Hepatocyte (in vitro differentiated cells): ENCODE data around the gene C17orf100. TPM values are rescaled to one million over a fixed set of nuclear protein-coding genes. Genes with fewer than 3 reads are reported as not detected.
"Not testable (repeated sequence)": the region's sequence is repeated elsewhere in the genome, so short reads cannot be mapped to it uniquely, and the experiment has no call there.

Source experiments
- DNase-seq: peaks from one replicate; pipeline ENCODE4 v3.0.0-alpha.2; 2016; ENCODE audit warnings: low spot score
- H2AFZ ChIP-seq: fragments of 200-600 bp; sonication (generic); 2 replicates; pipeline ENCODE4 v1.6.0; 2016; ENCODE audit warnings: antibody characterized with exemption, mild to moderate bottlenecking
- H3K27ac ChIP-seq: fragments of 200-600 bp; sonication (generic); 2 replicates; pipeline ENCODE4 v1.5.1; 2016; ENCODE audit warnings: mild to moderate bottlenecking
- H3K27me3 ChIP-seq: fragments of 200-600 bp; sonication (generic); 2 replicates; pipeline ENCODE4 v1.6.1; 2016
- H3K36me3 ChIP-seq: fragments of 200-600 bp; sonication (generic); replicated peaks from 2 replicates; pipeline ENCODE4 v1.5.1; 2016; ENCODE audit warnings: low read depth; ENCODE audit not compliant: insufficient read depth
- H3K4me1 ChIP-seq: fragments of 200-600 bp; sonication (generic); 2 replicates; pipeline ENCODE4 v1.5.1; 2016; ENCODE audit warnings: mild to moderate bottlenecking, moderate library complexity; ENCODE audit not compliant: insufficient read depth
- H3K4me2 ChIP-seq: fragments of 200-600 bp; sonication (generic); 2 replicates; pipeline ENCODE4 v1.6.0; 2016
- H3K4me3 ChIP-seq: fragments of 200-600 bp; sonication (generic); 2 replicates; pipeline ENCODE4 v1.5.1; 2016; ENCODE audit warnings: mild to moderate bottlenecking
- H3K79me2 ChIP-seq: fragments of 200-600 bp; sonication (generic); 2 replicates; pipeline ENCODE4 v1.6.0; 2017; ENCODE audit warnings: mild to moderate bottlenecking
- H3K9me2 ChIP-seq: fragments of 200-600 bp; sonication (generic); replicated peaks from 2 replicates; pipeline ENCODE4 v1.6.0; 2017; ENCODE audit warnings: mild to moderate bottlenecking; ENCODE audit not compliant: insufficient read depth
- H3K9me3 ChIP-seq: fragments of 200-600 bp; sonication (generic); 2 replicates; pipeline ENCODE4 v1.5.1; 2016; ENCODE audit warnings: low read depth, mild to moderate bottlenecking
- H4K20me1 ChIP-seq: fragments of 200-600 bp; sonication (generic); 2 replicates; pipeline ENCODE4 v1.6.0; 2016; ENCODE audit warnings: mild to moderate bottlenecking; ENCODE audit not compliant: insufficient read depth, poor library complexity, severe bottlenecking
- EZH2 ChIP-seq: fragments of 200-600 bp; sonication (generic); IDR thresholded peaks from 2 replicates; pipeline ENCODE4 v1.6.1; 2016; ENCODE audit warnings: antibody characterized with exemption, mild to moderate bottlenecking, borderline replicate concordance
- EZH2phosphoT487 ChIP-seq: fragments of 200-600 bp; sonication (generic); IDR thresholded peaks from one replicate; pipeline ENCODE4 v1.6.1; 2018; ENCODE audit warnings: antibody characterized with exemption, mild to moderate bottlenecking, low read depth, moderate library complexity; ENCODE audit not compliant: unreplicated experiment, severe bottlenecking
- WGBS: methylation state at CpG from one replicate; pipeline ENCODE4 v1.1.6; 2016; ENCODE audit warnings: low lambda C conversion rate; ENCODE audit errors: missing lambda C conversion rate; 5-methylcytosine and 5-hydroxymethylcytosine counted together
- polyA plus RNA-seq: library from polyadenylated mRNA; unstranded; fragments of >200 nt; fragmentation: Nextera tagmentation; extraction: Ambion mirVana; gene quantifications from 2 replicates; pipeline ENCODE4 v1.2.1, GENCODE V29; 2016
- total RNA-seq: library from RNA; depleted of rRNA; stranded (reverse); fragments of >200 nt; gene quantifications from 2 replicates; pipeline ENCODE4 v1.2.3, GENCODE V29; 2014
- TF ChIP-seq, protein P1 (sequence below): fragments of 200-600 bp; sonication (generic); IDR thresholded peaks from 2 replicates; pipeline ENCODE4 v1.5.1; 2016; ENCODE audit warnings: antibody characterized with exemption, mild to moderate bottlenecking; ENCODE audit not compliant: poor library complexity

The C17orf100 gene
- total and polyA plus RNA-seq, 2 experiments from 2014 or later: 4.5 to 5.5 TPM

DNA sequence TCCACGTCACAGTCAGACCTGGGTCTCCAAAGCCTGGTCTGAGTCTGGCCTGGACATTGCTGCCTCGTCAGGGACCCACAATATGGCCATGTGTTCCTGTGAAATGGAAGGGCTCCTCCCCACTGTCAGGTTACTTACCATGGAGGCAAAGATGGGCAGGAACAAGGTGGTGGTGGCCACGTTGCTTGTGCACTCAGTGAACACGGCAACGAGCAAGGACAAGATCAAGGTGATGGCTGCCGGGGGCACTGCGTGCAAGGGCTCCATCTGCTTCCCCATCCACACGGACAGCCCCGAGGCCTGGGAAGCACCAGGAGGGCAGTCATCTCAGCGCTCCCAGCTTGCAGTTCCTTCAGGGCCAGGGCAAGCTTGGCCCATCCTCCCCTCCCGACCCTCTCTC, 39.1 kb downstream of the C17orf100 start:
- no peak for DNase-seq
- Histone ChIP-seq H3K9me2 (no peaks in the 10 kb centered on the region), H3K27ac (no peak overlapping the region), H3K79me2 (no peaks in the 10 kb centered on the region), H4K20me1 (no peaks in the 10 kb centered on the region), H3K4me2 (no peak overlapping the region), H3K9me3 (no peaks in the 10 kb centered on the region), H3K36me3 (no peaks in the 10 kb centered on the region), H2AFZ (no peak overlapping the region), H3K4me3 (no peak overlapping the region), H3K27me3 (no peaks in the 10 kb centered on the region), H3K4me1 (peaks cover 6% of the 10 kb centered on the region)
- WGBS: 94% methylated on average over 11 of the region's 11 CpGs
- TF ChIP-seq EZH2phosphoT487 (no peak), EZH2 (no peak)
- TF ChIP-seq, protein P1, sequence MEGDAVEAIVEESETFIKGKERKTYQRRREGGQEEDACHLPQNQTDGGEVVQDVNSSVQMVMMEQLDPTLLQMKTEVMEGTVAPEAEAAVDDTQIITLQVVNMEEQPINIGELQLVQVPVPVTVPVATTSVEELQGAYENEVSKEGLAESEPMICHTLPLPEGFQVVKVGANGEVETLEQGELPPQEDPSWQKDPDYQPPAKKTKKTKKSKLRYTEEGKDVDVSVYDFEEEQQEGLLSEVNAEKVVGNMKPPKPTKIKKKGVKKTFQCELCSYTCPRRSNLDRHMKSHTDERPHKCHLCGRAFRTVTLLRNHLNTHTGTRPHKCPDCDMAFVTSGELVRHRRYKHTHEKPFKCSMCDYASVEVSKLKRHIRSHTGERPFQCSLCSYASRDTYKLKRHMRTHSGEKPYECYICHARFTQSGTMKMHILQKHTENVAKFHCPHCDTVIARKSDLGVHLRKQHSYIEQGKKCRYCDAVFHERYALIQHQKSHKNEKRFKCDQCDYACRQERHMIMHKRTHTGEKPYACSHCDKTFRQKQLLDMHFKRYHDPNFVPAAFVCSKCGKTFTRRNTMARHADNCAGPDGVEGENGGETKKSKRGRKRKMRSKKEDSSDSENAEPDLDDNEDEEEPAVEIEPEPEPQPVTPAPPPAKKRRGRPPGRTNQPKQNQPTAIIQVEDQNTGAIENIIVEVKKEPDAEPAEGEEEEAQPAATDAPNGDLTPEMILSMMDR: no peak

DNA sequence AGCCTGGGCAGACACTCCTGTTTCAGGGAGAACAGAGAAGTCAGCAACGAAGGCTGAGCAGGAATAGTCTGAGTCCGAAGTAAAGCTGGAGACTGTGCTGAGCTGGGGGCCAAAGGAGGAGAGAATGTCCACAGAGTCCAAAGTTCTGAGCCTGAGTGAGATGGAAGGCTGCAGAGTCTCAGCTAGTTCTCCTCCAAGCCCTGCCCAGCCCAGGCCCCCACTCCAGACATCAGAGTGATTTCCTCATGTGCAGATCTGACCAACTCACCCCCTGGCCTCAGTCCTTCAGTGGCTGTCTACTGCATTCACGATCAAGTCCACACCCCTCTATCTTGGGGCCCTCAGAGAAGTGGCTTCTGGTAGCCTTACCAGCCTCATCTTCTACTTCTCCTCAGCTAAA, 40.0 kb downstream of the C17orf100 start:
- 84% methylated on average over 3 of the region's 3 CpGs for WGBS
- peak overlapping the region; percentile 68 for H3K27ac ChIP-seq
- H2AFZ ChIP-seq: no peak overlapping the region

DNA sequence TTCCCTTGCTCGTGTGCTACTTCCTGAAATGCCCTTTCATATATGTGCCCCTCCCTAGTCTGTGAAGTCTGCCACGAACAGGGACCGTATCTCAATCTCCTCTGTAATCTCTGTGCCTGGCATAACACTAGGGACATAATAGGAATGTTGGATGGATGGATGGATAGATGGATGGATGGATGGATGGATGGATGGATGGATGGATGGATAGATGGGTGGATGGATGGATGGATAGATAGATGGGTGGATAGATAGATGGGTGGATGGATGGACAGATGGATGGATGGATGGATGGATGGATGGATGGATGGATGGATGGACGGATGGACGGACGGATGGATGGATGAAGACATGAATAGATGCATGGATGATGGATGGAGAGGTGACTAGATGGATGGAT, 40.4 kb downstream of the C17orf100 start:
- H2AFZ ChIP-seq, H3K36me3 ChIP-seq, H3K4me3 ChIP-seq, H3K27me3 ChIP-seq, H3K4me2 ChIP-seq, H3K9me3 ChIP-seq, H3K79me2 ChIP-seq, H4K20me1 ChIP-seq, H3K4me1 ChIP-seq, DNase-seq, H3K9me2 ChIP-seq: not testable (repeated sequence)
- 86% methylated on average over 6 of the region's 6 CpGs for WGBS
- H3K27ac ChIP-seq: peak overlapping the region; percentile 21

More for the DNA sequence above, 40.0 kb downstream of the C17orf100 start:
- no peaks in the 10 kb centered on the region for H4K20me1 ChIP-seq
- DNase-seq: peak; percentile 33
- H3K9me2 ChIP-seq: no peaks in the 10 kb centered on the region
- peaks cover 6% of the 10 kb centered on the region for H3K4me1 ChIP-seq
- H3K79me2 ChIP-seq: no peaks in the 10 kb centered on the region
- no peaks in the 10 kb centered on the region for H3K27me3 ChIP-seq
- H3K36me3 ChIP-seq: no peaks in the 10 kb centered on the region
- H3K4me2 ChIP-seq: peak overlapping the region; percentile 53
- TF ChIP-seq, protein P1: no peak
- no peak for TF ChIP-seq EZH2phosphoT487
- TF ChIP-seq EZH2: no peak
- H3K4me3 ChIP-seq: no peak overlapping the region
- H3K9me3 ChIP-seq: no peaks in the 10 kb centered on the region

DNA sequence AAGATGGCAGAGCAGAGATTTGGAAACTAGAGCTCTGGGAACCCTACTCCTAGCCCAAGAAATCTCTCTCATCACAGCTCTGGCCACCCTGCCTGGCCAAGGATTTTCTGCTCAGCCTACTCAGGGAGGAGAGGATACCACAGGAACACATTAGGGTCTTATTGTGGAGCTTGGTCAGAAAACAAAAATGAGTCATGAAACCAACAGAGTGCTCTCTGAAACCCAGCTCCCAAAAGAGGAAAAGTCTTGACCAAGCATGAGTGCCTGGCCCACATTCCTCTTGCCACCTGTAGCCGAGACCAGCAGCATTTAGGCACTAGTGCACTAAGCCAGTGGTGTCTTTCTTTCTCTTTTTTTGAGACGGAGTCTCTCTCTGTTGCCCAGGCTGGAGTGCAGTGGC, 43.5 kb downstream of the C17orf100 start:
- Histone ChIP-seq H3K36me3 (no peaks in the 10 kb centered on the region), H3K4me1 (peaks cover 13% of the 10 kb centered on the region), H3K4me2 (no peak overlapping the region), H3K79me2 (no peaks in the 10 kb centered on the region), H3K4me3 (no peak overlapping the region), H3K27me3 (no peaks in the 10 kb centered on the region), H3K9me2 (no peaks in the 10 kb centered on the region), H2AFZ (no peak overlapping the region), H4K20me1 (no peaks in the 10 kb centered on the region), H3K9me3 (no peaks in the 10 kb centered on the region), H3K27ac (no peak overlapping the region)
- no peak for DNase-seq
- TF ChIP-seq EZH2phosphoT487 (no peak), EZH2 (no peak)
- TF ChIP-seq, protein P1: no peak
- WGBS: 96% methylated on average over 2 of the region's 2 CpGs
